ENCODE results near the gene FUZ. TPM values are rescaled to one million over a fixed set of nuclear protein-coding genes. Genes with fewer than 3 reads are reported as not detected.
A peak's percentile ranks its signal among the peaks of the same experiment; 100 is the strongest.

FUZ gene
- polyA plus RNA-seq, 1 donor from 2014 or later, result 35.4 TPM

GRCh38 chr19:49854378-49855263 is 41.5 kb upstream of the FUZ start:
- peaks cover 43% of the 10 kb centered on the region for H4K20me1 ChIP-seq (ENCODE audit: insufficient read depth)

GRCh38 chr19:49853852-49854377 is 40.8 kb upstream of the FUZ start:
- no peaks in the 10 kb centered on the region for H3K9me3 ChIP-seq (ENCODE audit: low read length)
- no peak overlapping the region for H3K27ac ChIP-seq (ENCODE audit: low read length)
- no peak overlapping the region for H3K4me2 ChIP-seq (ENCODE audit: low read length)
- H3K79me2 ChIP-seq (replicated peaks; ENCODE audit: insufficient read depth, low read length), result peaks cover 36% of the 10 kb centered on the region
- H4K20me1 ChIP-seq (ENCODE audit: insufficient read depth), result peaks cover 43% of the 10 kb centered on the region
- no peak overlapping the region for H3K9ac ChIP-seq (ENCODE audit: low read length)
- H3F3A ChIP-seq (ENCODE audit: insufficient read depth, low read length, poor library complexity, severe bottlenecking), result no peaks in the 10 kb centered on the region
- H3K36me3 ChIP-seq (ENCODE audit: insufficient read depth, low read length), result peaks cover 3% of the 10 kb centered on the region
- no peaks in the 10 kb centered on the region for H3K9me2 ChIP-seq (ENCODE audit: insufficient read depth, low read length)
- no peaks in the 10 kb centered on the region for H3K27me3 ChIP-seq (ENCODE audit: insufficient read depth, low read depth, low read length)
- H2AFZ ChIP-seq (ENCODE audit: low read depth, low read length), result no peak overlapping the region
- TF ChIP-seq EP300 (conservative IDR thresholded peaks at IDR 0.05; ENCODE audit: poor library complexity, severe bottlenecking), result no peak
- no peak for TF ChIP-seq CTCF (IDR thresholded peaks at IDR 0.05; ENCODE audit: poor library complexity, severe bottlenecking)
- H3K4me3 ChIP-seq (ENCODE audit: low read length), result peak overlapping the region; percentile 76

More at GRCh38 chr19:49854378-49855263, 41.5 kb upstream of the FUZ start:
- Histone ChIP-seq H2AFZ (ENCODE audit: low read depth, low read length) (no peak overlapping the region), H3K27me3 (ENCODE audit: insufficient read depth, low read depth, low read length) (no peaks in the 10 kb centered on the region), H3K9ac (ENCODE audit: low read length) (no peak overlapping the region), H3K4me2 (ENCODE audit: low read length) (no peak overlapping the region), H3K79me2 (replicated peaks; ENCODE audit: insufficient read depth, low read length) (peaks cover 36% of the 10 kb centered on the region), H3F3A (ENCODE audit: insufficient read depth, low read length, poor library complexity, severe bottlenecking) (no peaks in the 10 kb centered on the region), H3K9me3 (ENCODE audit: low read length) (no peaks in the 10 kb centered on the region), H3K4me3 (ENCODE audit: low read length) (peak overlapping the region; percentile 76), H3K9me2 (ENCODE audit: insufficient read depth, low read length) (no peaks in the 10 kb centered on the region), H3K27ac (ENCODE audit: low read length) (no peak overlapping the region), H3K36me3 (ENCODE audit: insufficient read depth, low read length) (no peaks in the 10 kb centered on the region)
- TF ChIP-seq REST (IDR thresholded peaks at IDR 0.05; ENCODE audit: borderline replicate concordance) (no peak), TAF1 (IDR thresholded peaks at IDR 0.05; ENCODE audit: low read depth) (no peak)

- no peak for TF ChIP-seq SMC3 (conservative IDR thresholded peaks at IDR 0.05; ENCODE audit: poor library complexity)
- TF ChIP-seq POLR2AphosphoS5 (IDR thresholded peaks at IDR 0.05), result peak; percentile 7
- Histone ChIP-seq H3K27me3 (ENCODE audit: insufficient read depth, low read depth, low read length) (no peaks in the 10 kb centered on the region), H3K9me2 (ENCODE audit: insufficient read depth, low read length) (no peaks in the 10 kb centered on the region), H3K36me3 (ENCODE audit: insufficient read depth, low read length) (peaks cover 4% of the 10 kb centered on the region), H3K79me2 (replicated peaks; ENCODE audit: insufficient read depth, low read length) (peaks cover 36% of the 10 kb centered on the region), H3K9me3 (ENCODE audit: low read length) (no peaks in the 10 kb centered on the region), H4K20me1 (ENCODE audit: insufficient read depth) (peaks cover 41% of the 10 kb centered on the region), H2AFZ (ENCODE audit: low read depth, low read length) (no peak overlapping the region), H3F3A (ENCODE audit: insufficient read depth, low read length, poor library complexity, severe bottlenecking) (no peaks in the 10 kb centered on the region), H3K27ac (ENCODE audit: low read length) (no peak overlapping the region), H3K4me3 (ENCODE audit: low read length) (peak overlapping the region; percentile 76), H3K9ac (ENCODE audit: low read length) (peak overlapping the region; percentile 89), H3K4me2 (ENCODE audit: low read length) (peak overlapping the region; percentile 52)
Measured at GRCh38 chr19:49852631-49853126, 39.6 kb upstream of the FUZ start.

Measured in neural cell (in vitro differentiated cells).